Measurements from ENCODE around the gene CARNS1.

CARNS1 gene

DNA sequence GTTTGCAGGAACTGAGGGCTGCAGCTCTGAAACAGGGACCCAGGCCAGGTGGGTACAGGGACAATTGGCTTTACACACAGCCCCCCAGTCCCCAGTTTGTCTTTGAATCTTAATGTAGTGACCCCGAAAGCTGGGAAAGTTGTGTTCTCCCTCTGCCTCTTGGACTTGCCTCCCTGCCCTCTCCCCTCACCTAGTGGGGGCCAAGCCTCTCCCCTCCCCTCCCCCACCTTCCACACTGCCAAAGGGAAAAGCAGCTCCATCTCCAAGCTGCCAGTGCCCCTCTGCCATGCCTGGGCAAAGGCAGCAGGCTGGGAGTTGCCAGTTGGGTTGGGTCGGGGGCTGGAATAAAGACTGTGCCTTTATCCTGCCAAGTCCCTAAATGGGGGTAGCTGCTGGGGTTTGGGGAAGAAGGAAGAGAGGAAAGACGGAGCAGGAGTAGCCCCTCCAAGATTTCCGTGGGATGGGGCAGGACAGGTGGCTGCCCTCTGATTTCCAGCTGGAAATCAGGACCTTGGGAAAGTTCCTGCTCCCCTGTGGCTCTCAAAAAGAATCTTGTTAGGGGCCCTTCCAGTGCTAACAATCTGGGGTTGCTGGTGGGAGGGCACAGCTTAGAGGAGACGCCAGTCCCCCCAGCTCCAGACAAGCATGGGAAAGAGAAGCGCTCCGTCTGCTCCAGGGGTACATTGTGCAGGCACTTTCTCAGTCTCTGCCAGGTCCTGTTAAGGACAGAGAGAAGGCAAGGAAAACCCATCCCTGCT, 39.2 kb upstream of the CARNS1 start:
- DNase-seq, result no peak

- DNase-seq, result no peak
These were observed 38.3 kb upstream of the CARNS1 start for GRCh38 chr11:67376873-67377808.

- DNase-seq, result no peak
These were observed 36.9 kb upstream of the CARNS1 start for GRCh38 chr11:67378544-67378943.

DNA sequence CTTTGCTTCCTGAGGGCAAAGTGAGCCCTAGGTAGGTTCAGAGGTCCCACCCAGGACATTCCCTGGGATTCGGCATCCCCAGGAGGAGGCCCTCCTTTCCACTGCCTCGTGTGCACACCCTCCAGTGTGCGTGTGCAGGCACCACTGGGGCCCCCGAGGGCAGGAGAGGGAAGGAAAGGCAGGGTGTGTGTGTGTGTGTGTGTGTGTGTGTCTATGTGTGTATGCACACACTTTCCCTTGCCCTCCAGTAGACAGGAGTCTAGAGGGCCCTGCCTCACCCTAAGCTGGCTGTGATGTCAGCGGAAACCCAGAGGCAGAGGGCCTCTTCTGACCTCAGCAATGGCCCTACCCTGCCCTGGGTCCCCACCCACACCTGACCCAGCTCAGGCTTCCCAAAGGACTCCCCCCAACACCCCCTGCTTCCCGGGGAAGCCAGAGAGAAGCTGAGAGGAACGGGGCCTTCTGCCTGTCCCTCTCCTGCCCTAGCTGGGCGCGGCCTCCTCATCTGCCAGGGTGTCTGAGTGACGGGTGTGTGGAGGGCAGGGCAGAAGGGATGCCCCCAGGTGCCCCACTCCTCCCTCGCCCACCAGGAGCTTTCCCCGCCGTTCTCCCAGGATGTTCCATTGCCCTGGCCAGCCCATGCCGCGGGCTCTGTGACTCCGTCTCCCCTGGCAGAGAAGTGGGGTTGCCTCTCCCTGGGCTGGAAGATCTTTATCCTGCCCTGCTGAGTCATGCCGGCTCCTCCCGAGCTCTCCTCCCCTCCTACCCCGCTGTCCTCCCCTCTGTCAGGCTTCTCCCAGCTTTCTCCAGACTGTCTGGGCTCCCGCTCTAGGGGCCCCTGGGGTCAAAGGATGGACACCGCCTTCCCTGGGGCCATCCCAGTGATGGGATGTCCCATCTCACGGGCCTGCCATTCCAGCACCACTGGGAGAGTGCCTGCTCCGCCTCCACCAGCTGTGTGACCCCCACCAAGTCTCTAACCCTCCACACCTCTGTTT, 36.1 kb upstream of the CARNS1 start:
- DNase-seq, result no peak

- peak; percentile 73 to 75 for DNase-seq
These were observed 34.1 kb upstream of the CARNS1 start for GRCh38 chr11:67381244-67381972.

- peak; percentile 59 to 64 for DNase-seq
These were observed 33.0 kb upstream of the CARNS1 start for GRCh38 chr11:67382276-67383136.

GRCh38 chr11:67384851-67385366, 30.6 kb upstream of the CARNS1 start:
- DNase-seq, result no peak

GRCh38 chr11:67387069-67387468, 28.4 kb upstream of the CARNS1 start:
- DNase-seq, result no peak

DNA sequence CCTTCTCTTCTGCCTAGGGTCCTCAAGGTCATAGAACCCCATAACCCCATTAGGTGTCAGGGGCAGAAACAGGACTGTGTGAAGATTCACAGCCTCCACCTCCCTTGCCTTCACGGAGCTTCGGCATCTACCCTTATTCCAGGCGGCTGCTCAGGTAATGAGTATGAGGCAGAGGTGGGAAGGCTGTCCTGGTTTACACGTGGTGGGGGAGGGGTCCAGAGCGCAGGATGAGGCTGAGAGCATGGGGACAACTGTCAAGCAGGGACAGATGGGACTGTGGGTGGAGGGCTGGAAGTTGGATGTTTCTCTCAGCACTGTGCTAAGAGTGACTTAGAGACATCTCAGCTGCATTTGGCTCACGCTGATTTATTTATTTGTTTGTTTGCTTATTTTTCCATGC, 28.0 kb upstream of the CARNS1 start:
- DNase-seq, result no peak

GRCh38 chr11:67389477-67389876, 26.0 kb upstream of the CARNS1 start:
- DNase-seq, result peak; percentile 18 to 31

GRCh38 chr11:67390947-67391303, 24.6 kb upstream of the CARNS1 start:
- no peak for DNase-seq

GRCh38 chr11:67391304-67392182, 23.9 kb upstream of the CARNS1 start, which contains the start of gene RAD9A:
RAD9A (plus strand) TSS chr11:67391986; CDS start chr11:67392045, 59 bp downstream.
- DNase-seq, result peak; percentile 85 to 94

DNA sequence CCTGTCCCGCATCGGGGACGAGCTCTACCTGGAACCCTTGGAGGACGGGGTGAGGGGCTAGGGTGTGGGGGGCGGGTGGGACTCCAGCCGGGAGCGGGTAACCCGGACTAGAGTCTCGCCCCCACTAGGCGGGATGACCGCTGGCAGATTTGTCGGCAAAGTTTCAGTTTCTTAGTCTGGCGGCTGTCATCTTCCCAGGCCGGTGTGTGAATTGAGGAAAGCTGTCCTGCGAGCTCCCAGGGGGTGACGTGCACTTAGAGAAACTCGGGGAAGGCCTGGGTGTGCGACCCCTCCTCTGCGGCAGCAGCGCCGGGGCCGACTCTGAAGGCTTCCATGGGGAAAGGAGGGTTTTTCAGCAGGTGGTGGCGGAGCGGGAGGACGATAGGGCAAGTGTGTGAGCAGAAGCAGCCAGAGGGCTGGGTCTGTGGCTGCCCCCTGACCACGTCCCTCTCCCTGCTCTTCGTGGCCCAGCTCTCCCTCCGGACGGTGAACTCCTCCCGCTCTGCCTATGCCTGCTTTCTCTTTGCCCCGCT, 23.2 kb upstream of the CARNS1 start:
- no peak for DNase-seq

DNA sequence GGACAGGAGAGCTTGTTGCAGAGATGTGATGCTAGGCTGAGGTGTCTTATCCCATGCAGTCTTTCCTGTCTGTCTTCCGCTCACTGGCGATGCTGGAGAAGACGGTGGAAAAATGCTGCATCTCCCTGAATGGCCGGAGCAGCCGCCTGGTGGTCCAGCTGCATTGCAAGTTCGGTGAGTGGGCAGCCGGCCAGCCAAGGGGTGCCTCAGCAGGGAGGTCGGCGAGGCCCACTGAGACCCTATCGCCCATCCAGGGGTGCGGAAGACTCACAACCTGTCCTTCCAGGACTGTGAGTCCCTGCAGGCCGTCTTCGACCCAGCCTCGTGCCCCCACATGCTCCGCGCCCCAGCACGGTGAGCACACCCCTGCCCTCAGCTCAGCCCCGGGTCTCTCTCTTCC, 22.0 kb upstream of the CARNS1 start:
- DNase-seq, result no peak

DNA sequence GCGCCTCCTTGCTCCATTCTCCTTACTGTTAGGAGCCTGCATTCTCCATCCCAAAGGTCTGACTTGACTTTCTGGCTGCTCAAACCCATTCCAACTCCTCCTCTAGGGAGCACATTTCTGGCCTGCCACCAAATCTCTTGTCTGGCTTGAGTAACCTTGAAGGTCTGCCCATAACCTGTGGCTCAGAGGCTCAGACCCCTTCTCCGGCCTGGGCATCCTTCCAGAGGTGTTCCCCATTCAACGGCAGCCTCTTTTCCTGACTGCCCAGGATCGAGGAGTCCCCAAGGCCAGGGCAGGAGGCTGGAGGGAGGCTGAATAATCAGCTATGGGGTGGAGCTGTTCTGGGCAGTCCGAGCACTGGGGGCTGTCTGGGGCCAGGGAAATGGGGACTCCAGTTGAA, 21.5 kb upstream of the CARNS1 start:
- DNase-seq, result no peak

- no peak for DNase-seq
These were observed 19.8 kb upstream of the CARNS1 start for GRCh38 chr11:67395555-67396258.

DNA sequence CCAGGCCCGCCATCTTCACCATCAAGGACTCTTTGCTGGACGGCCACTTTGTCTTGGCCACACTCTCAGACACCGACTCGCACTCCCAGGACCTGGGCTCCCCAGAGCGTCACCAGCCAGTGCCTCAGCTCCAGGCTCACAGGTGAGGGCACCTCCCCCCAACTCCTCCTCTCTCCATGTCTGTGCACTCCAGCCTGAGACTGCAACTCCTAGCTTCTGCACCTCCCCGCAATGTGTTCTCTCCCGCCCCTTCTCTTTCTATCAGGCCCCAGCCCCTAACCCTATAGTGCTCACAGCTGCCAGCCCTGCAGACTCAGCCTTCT, 19.3 kb upstream of the CARNS1 start:
- no peak for DNase-seq

DNA sequence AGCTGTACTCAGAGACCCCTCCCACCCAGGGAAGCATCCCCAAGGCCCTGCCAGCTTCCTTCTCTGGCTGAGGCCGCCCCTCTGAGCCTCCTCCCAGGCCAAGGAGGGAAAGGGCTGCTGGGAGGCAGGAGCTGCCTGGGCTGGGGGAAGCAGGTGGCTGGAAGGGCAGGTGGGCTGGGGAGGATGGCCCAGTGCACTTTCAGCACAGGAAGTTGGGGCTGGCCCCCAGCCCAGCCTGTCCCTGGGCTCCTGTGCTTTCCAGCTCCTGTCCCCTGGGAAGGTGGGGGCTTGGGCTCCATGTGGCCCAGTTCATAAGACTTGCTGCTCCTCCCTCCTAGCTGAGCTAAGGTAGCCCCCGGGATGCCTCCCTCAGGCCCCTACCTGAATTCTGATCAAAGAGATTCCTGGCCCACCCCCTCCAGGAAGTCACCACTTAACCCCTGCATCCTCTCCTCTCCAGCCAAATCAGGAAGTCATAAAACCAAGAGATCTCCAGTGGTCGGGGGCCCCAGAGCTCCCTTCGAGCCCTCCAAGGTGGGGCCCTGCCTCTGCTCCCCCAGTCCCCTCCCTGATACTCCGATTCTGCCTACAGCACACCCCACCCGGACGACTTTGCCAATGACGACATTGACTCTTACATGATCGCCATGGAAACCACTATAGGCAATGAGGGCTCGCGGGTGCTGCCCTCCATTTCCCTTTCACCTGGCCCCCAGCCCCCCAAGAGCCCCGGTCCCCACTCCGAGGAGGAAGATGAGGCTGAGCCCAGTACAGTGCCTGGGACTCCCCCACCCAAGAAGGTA, 18.7 kb upstream of the CARNS1 start:
- no peak for DNase-seq
